Measurements from ENCODE around the gene SYDE2.
"Not testable (repeated sequence)": the region's sequence is repeated elsewhere in the genome, so short reads cannot be mapped to it uniquely, and the experiment has no call there.

SYDE2 gene

GRCh38 chr1:85146972-85147359 lies 53.9 kb downstream of the SYDE2 start:
- no peak overlapping the region for H3K27ac ChIP-seq

GRCh38 chr1:85146298-85146971 lies 54.4 kb downstream of the SYDE2 start:
- not testable (repeated sequence) for H3K36me3 ChIP-seq (ENCODE audit: insufficient read depth); H3K79me2 ChIP-seq (ENCODE audit: insufficient read depth, low read depth); H3K4me3 ChIP-seq (IDR thresholded peaks at IDR 0.05; ENCODE audit: insufficient read depth, low read depth, low read length); H3K27me3 ChIP-seq (ENCODE audit: insufficient read depth, low read depth); H3K4me1 ChIP-seq (ENCODE audit: low read depth, poor library complexity, severe bottlenecking); H2AFZ ChIP-seq (ENCODE audit: low read depth); H3K9ac ChIP-seq; H3K27ac ChIP-seq; H4K20me1 ChIP-seq (ENCODE audit: insufficient read depth); H3K4me2 ChIP-seq

More at GRCh38 chr1:85146972-85147359, 53.9 kb downstream of the SYDE2 start:
- no peak overlapping the region for H3K4me3 ChIP-seq (IDR thresholded peaks at IDR 0.05; ENCODE audit: insufficient read depth, low read depth, low read length)
- no peaks in the 10 kb centered on the region for H3K4me1 ChIP-seq (ENCODE audit: low read depth, poor library complexity, severe bottlenecking)
- H3K4me2 ChIP-seq, result no peak overlapping the region
- no peak overlapping the region for H2AFZ ChIP-seq (ENCODE audit: low read depth)
- H4K20me1 ChIP-seq (ENCODE audit: insufficient read depth), result no peaks in the 10 kb centered on the region
- H3K79me2 ChIP-seq (ENCODE audit: insufficient read depth, low read depth), result no peaks in the 10 kb centered on the region
- no peaks in the 10 kb centered on the region for H3K36me3 ChIP-seq (ENCODE audit: insufficient read depth)
- no peak for TF ChIP-seq CTCF (conservative IDR thresholded peaks at IDR 0.05; ENCODE audit: low read depth, low read length)
- H3K9ac ChIP-seq, result no peak overlapping the region
- no peaks in the 10 kb centered on the region for H3K27me3 ChIP-seq (ENCODE audit: insufficient read depth, low read depth)

DNA sequence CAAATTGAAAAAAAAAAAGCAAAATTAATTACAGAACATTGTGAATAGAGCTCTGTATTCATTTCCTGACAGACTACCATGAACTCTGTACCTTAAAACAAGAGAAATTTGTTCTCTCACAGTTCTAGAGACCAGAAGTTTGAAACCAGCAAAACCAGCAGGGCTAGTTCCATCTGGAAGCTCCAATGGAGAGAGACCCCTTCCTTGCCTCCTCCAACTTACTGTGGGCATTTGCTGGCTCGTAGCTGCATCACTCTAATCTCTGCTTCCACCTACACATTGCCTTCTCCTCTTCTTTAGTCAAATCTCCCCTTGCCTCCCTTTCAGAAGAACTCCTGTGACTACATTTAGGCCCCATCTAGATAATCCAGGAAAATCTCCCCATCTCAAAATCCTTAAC lies 56.5 kb downstream of the SYDE2 start:
- H3K79me2 ChIP-seq (ENCODE audit: insufficient read depth, low read depth), result no peaks in the 10 kb centered on the region
- H3K27ac ChIP-seq, result no peak overlapping the region
- no peaks in the 10 kb centered on the region for H3K36me3 ChIP-seq (ENCODE audit: insufficient read depth)
- no peak overlapping the region for H2AFZ ChIP-seq (ENCODE audit: low read depth)
- H3K27me3 ChIP-seq (ENCODE audit: insufficient read depth, low read depth), result no peaks in the 10 kb centered on the region
- no peaks in the 10 kb centered on the region for H3K4me1 ChIP-seq (ENCODE audit: low read depth, poor library complexity, severe bottlenecking)
- no peak overlapping the region for H3K9ac ChIP-seq
- H3K4me3 ChIP-seq (IDR thresholded peaks at IDR 0.05; ENCODE audit: insufficient read depth, low read depth, low read length), result no peak overlapping the region
- no peak for TF ChIP-seq CTCF (conservative IDR thresholded peaks at IDR 0.05; ENCODE audit: low read depth, low read length)
- no peak overlapping the region for H3K4me2 ChIP-seq
- no peaks in the 10 kb centered on the region for H4K20me1 ChIP-seq (ENCODE audit: insufficient read depth)

GRCh38 chr1:85142753-85143152 lies 58.1 kb downstream of the SYDE2 start:
- no peak overlapping the region for H3K4me2 ChIP-seq
- H4K20me1 ChIP-seq (ENCODE audit: insufficient read depth), result no peaks in the 10 kb centered on the region
- H3K9ac ChIP-seq, result no peak overlapping the region
- no peaks in the 10 kb centered on the region for H3K36me3 ChIP-seq (ENCODE audit: insufficient read depth)
- no peak overlapping the region for H3K27ac ChIP-seq
- no peaks in the 10 kb centered on the region for H3K4me1 ChIP-seq (ENCODE audit: low read depth, poor library complexity, severe bottlenecking)
- TF ChIP-seq CTCF (conservative IDR thresholded peaks at IDR 0.05; ENCODE audit: low read depth, low read length), result no peak
- H3K4me3 ChIP-seq (IDR thresholded peaks at IDR 0.05; ENCODE audit: insufficient read depth, low read depth, low read length), result no peak overlapping the region
- H2AFZ ChIP-seq (ENCODE audit: low read depth), result no peak overlapping the region
- H3K79me2 ChIP-seq (ENCODE audit: insufficient read depth, low read depth), result no peaks in the 10 kb centered on the region
- H3K27me3 ChIP-seq (ENCODE audit: insufficient read depth, low read depth), result no peaks in the 10 kb centered on the region

DNA sequence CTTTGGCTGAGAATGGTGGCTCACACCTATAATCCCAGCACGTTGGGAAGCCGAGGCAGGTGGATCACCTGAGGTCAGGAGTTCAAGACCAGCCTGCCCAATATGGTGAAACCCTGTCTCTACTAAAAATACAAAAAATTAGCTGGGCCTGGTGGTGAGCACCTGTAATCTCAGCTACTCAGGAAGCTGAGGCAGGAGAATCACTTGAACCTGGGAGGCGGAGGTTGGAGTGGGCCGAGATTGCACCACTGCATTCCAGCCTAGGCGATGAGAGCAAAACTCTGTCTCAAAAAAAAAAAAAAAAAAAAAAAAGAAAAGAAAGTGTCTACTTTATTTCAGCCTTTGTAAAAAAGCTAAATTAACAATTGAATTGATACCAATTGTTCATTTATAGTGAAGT lies 62.4 kb downstream of the SYDE2 start:
- not testable (repeated sequence) for H3K79me2 ChIP-seq (ENCODE audit: insufficient read depth, low read depth); H3K4me3 ChIP-seq (IDR thresholded peaks at IDR 0.05; ENCODE audit: insufficient read depth, low read depth, low read length); H3K4me2 ChIP-seq; H3K27ac ChIP-seq; H3K9ac ChIP-seq; H2AFZ ChIP-seq (ENCODE audit: low read depth); H3K36me3 ChIP-seq (ENCODE audit: insufficient read depth); H4K20me1 ChIP-seq (ENCODE audit: insufficient read depth); H3K4me1 ChIP-seq (ENCODE audit: low read depth, poor library complexity, severe bottlenecking); H3K27me3 ChIP-seq (ENCODE audit: insufficient read depth, low read depth)
